Bronchial epithelial cell (primary cell): ENCODE results near the gene MPST. TPM values are rescaled to one million over a fixed set of nuclear protein-coding genes. Genes with fewer than 3 reads are reported as not detected.

Source experiments
- DNase-seq: peaks from one replicate; pipeline ENCODE4 v3.0.0-alpha.2; 2010; ENCODE audit warnings: low read depth
- FAIRE-seq: peaks from 2 replicates; lab custom pipeline; 2011; peaks lifted over from hg19 to GRCh38; lab: Jason Lieb, UNC
- H3K27me3 ChIP-seq: 2 replicates; pipeline ENCODE4 v1.5.1; 2011; ENCODE audit warnings: low read length; ENCODE audit not compliant: control insufficient read depth, insufficient read depth
- H3K36me3 ChIP-seq: 2 replicates; pipeline ENCODE4 v1.5.1; 2011; ENCODE audit warnings: low read length; ENCODE audit not compliant: control insufficient read depth, insufficient read depth
- H3K4me3 ChIP-seq: 2 replicates; pipeline ENCODE4 v1.5.1; 2011; ENCODE audit warnings: mild to moderate bottlenecking, low read depth, low read length, control low read depth
- total RNA-seq: library from RNA; depleted of rRNA; stranded (reverse); fragments of >200 nt; gene quantifications from 2 replicates; pipeline ENCODE4 v1.2.1, GENCODE V29; 2014
- TF ChIP-seq, protein P1 (sequence below): IDR thresholded peaks from 2 replicates; pipeline ENCODE4 v1.5.1; 2011; ENCODE audit warnings: mild to moderate bottlenecking, moderate library complexity, low read length, control low read depth, inconsistent platforms; ENCODE audit not compliant: insufficient read depth, severe bottlenecking

The MPST gene
- total RNA-seq, 1 donor from 2014 or later, result 121 TPM

DNA sequence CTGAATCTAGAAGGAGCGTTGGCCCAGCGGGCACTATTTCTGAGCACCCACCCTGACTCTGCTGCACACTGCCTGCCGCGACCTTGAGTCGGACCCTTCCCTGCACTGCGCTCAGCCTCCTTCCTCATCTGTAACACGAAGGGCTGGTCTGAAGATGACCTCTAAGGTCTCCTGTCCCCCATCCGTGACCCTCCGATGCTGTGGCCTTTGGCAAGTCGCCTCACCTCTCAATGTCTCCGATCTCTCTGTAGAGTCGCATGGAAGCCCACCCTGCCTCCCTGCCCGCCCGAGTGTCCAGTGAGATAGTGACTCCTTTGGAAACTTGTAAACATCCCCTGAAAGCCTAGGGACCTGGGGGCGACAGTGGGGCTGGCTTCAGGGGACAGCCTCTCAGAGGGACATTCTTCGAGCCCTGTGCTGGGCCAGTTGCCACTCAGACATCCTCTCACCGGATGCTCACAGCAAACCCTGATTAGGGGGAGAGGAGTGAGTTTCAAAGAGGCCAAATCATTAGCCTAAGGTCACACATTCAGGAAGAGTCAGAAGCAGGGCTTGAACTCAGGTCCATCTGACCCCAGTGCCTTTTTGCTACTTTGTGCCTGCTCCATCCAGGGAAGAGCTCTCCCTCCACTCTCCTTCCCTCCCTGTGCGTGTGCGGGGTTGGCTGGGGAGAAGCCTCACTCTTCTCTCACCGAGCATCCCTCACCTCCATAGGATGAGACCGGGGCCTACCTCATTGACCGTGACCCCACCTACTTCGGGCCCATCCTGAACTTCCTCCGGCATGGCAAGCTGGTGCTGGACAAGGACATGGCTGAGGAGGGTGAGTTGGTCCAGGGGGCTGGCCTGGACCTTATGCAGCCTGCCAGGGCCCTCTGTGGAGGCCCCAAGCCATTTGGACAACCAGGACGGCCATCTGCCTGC, 33.1 kb downstream of the MPST start:
- DNase-seq (no peak), FAIRE-seq (peak; percentile 64)
- no peaks in the 10 kb centered on the region for H3K27me3 ChIP-seq
- H3K36me3 ChIP-seq, result peaks cover 5% of the 10 kb centered on the region
- TF ChIP-seq, protein P1, sequence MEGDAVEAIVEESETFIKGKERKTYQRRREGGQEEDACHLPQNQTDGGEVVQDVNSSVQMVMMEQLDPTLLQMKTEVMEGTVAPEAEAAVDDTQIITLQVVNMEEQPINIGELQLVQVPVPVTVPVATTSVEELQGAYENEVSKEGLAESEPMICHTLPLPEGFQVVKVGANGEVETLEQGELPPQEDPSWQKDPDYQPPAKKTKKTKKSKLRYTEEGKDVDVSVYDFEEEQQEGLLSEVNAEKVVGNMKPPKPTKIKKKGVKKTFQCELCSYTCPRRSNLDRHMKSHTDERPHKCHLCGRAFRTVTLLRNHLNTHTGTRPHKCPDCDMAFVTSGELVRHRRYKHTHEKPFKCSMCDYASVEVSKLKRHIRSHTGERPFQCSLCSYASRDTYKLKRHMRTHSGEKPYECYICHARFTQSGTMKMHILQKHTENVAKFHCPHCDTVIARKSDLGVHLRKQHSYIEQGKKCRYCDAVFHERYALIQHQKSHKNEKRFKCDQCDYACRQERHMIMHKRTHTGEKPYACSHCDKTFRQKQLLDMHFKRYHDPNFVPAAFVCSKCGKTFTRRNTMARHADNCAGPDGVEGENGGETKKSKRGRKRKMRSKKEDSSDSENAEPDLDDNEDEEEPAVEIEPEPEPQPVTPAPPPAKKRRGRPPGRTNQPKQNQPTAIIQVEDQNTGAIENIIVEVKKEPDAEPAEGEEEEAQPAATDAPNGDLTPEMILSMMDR, result no peak
- peak overlapping the region; percentile 47 for H3K4me3 ChIP-seq

DNA sequence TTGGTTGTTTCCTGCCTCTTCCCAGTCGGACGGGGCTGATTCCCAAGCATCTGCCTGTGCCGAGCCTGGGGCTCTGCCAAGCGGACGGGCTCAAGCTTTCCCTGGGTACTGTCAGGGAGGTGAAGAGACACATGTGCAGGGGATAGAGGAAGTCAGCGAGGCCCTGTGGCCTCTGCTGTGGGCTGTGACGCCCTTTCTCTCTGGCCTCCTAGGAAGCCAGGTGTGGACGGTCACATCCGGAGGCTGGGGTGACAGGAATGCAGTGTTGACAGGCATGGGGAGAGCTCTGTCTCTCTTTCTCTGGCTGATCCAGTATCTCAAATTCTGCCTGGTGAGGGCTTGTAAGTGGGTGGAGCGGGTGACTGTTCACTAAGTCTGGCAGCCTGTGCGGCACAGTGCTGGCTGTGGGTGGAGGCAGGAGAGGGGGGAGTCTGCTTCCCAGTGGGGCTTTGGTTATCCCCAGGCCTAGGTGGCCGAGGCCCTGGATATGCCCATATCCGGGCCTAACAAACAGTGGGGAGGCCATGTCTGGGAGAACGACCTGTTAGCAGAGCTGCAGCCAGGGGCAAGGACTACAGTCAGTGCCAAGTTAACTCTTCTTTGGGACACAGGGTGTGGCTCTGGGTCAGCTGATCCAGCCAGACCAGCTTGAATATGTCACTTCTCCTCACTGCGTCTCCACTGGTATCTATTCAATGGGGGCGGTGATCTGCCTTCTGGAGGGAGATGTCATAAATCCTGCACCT, 33.9 kb downstream of the MPST start:
- no peaks in the 10 kb centered on the region for H3K27me3 ChIP-seq
- DNase-seq (no peak), FAIRE-seq (peak; percentile 79)
- TF ChIP-seq, protein P1, result no peak
- peaks cover 5% of the 10 kb centered on the region for H3K36me3 ChIP-seq
- no peak overlapping the region for H3K4me3 ChIP-seq

DNA sequence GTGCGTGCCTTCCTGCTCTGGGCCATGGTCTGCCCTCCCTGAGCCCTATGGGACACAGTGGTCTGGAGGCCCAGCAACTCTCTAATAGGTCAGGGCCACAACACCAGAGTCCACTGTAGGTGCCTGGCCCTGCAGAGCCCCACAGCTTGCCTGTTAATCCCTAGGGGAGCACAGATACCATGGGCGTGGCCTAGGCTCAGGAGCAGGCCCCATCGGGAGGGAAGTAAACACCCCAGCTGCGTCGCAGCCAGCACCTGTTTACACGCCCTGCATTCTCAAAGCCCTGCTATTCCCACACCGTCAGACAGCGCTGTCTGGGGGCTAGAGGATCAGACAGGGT, 34.5 kb downstream of the MPST start:
- TF ChIP-seq, protein P1, result no peak
- no peak for DNase-seq
- FAIRE-seq, result no peak

DNA sequence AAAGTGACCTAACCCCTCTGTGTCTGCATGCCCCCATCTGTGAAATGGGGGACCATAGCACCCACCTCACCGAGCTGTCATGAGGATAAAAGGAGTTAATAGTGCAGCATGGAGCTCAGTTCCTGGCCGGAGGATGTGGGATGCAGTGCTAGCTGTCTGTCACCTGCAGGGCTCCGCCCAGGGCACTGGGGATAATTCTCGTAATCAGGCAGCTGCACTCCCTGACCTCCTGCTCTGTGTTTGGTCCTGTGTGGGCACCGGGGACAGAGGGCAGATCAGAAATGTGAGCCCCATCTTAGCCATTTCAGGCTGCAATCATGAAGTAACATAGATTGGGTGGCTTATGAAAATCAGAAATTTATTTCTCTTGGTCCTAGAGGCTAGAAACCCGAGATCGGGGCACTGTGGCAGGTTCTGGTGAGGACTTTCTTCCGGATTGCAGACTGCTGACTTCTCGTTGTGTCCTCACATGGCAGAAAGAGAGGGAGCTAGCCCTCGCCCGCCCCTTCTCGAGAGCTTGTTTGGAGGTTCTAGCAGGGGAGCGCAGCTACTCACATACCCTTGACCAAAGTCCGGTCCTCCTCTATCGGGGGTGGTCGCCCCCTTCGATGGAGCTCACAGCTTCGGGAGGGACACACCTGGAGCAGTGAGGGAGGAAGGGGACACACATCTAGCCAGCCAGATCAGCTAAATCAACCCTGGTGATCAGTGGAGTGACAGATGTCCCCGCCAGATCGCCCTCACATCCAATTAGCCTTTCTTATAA, 35.2 kb downstream of the MPST start:
- no peak overlapping the region for H3K4me3 ChIP-seq
- H3K36me3 ChIP-seq, result peaks cover 5% of the 10 kb centered on the region
- TF ChIP-seq, protein P1, result no peak
- DNase-seq, result no peak
- FAIRE-seq, result no peak
- H3K27me3 ChIP-seq, result no peaks in the 10 kb centered on the region

More for the DNA sequence above, 34.5 kb downstream of the MPST start:
- Histone ChIP-seq H3K27me3 (no peaks in the 10 kb centered on the region), H3K4me3 (no peak overlapping the region), H3K36me3 (peaks cover 5% of the 10 kb centered on the region)

DNA sequence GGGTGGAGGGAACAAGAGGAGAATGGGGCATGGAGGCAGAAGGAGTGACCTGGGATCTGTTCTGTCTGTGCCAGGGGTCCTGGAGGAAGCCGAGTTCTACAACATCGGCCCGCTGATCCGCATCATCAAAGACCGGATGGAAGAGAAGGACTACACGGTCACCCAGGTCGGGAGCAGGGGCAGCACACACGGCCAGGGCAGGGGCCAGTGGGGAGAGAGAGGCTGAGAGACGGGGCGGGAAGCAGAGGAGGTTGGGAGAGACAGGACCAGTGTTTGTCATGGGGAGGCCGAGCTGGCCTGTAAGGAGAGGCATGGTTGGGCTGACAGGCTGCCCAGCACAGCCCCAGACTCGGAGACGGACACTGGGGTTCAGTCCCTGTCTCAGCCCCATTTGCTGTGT, 36.7 kb downstream of the MPST start:
- FAIRE-seq (no peak), DNase-seq (no peak)
- Histone ChIP-seq H3K36me3 (peaks cover 5% of the 10 kb centered on the region), H3K27me3 (no peaks in the 10 kb centered on the region), H3K4me3 (no peak overlapping the region)
- TF ChIP-seq, protein P1, result no peak
